Measurements from ENCODE around the gene SHFL.

The SHFL gene

DNA sequence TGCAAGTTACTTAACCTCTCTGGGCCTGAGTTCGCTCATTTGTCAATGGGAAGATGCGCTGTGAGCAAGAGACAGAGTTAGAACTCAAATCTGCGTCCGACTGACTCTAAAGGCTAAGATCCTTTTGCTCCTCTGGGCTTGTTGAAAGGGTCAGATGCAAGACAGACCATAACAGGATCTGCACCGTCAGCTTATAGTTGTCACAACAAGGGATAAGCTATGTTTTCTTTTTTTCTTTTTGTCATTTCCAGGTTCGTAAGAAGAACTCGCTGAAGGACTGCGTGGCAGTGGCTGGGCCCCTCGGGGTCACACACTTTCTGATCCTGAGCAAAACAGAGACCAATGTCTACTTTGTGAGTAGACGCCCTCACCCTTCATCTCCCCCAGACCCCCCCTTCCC is 21.1 kb downstream of the SHFL start:
- peaks cover 39% of the 10 kb centered on the region for H3K79me2 ChIP-seq (ENCODE audit: insufficient read depth, low read depth)
- peak overlapping the region; percentile 62 for H3K27ac ChIP-seq
- no peak overlapping the region for H2AFZ ChIP-seq (ENCODE audit: low read depth)
- peaks cover 57% of the 10 kb centered on the region for H3K4me1 ChIP-seq (ENCODE audit: low read depth, poor library complexity, severe bottlenecking)
- H3K27me3 ChIP-seq (ENCODE audit: insufficient read depth, low read depth): no peaks in the 10 kb centered on the region
- H3K4me2 ChIP-seq: peak overlapping the region; percentile 93
- no peak overlapping the region for H3K4me3 ChIP-seq (IDR thresholded peaks at IDR 0.05; ENCODE audit: insufficient read depth, low read depth, low read length)
- peaks cover 20% of the 10 kb centered on the region; the same call in 1 of the 2 replicates for H3K36me3 ChIP-seq (ENCODE audit: insufficient read depth)
- TF ChIP-seq CTCF (conservative IDR thresholded peaks at IDR 0.05; ENCODE audit: low read depth, low read length): no peak
- no peaks in the 10 kb centered on the region for H4K20me1 ChIP-seq (ENCODE audit: insufficient read depth)
- H3K9ac ChIP-seq: peak overlapping the region; percentile 89

DNA sequence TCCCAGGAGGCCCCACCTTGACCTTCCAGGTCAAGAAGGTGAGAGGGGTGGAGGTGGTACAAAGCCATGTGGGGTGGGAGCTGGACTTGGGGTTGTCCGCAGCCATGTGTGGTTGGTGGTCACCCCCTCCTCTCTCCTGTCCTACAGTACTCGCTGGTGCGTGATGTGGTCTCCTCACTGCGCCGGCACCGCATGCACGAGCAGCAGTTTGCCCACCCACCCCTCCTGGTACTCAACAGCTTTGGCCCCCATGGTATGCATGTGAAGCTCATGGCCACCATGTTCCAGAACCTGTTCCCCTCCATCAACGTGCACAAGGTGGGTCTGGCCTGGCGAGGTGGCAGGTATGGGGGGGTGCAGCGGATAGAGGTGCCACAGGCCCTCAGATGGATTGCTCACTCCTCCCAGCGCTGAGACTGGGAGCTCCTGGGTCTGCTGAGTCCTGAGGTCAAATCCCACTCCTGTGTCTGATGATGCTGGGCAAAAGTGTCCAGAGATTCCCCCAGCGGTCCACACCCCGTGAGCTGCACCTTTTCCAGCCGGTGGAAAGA is 21.8 kb downstream of the SHFL start:
- Histone ChIP-seq H3K4me2 (peak overlapping the region; percentile 93), H3K36me3 (ENCODE audit: insufficient read depth) (peaks cover 20% of the 10 kb centered on the region; the same call in 1 of the 2 replicates), H3K4me1 (ENCODE audit: low read depth, poor library complexity, severe bottlenecking) (peaks cover 63% of the 10 kb centered on the region), H3K27ac (no peak overlapping the region), H3K27me3 (ENCODE audit: insufficient read depth, low read depth) (no peaks in the 10 kb centered on the region), H2AFZ (ENCODE audit: low read depth) (no peak overlapping the region), H3K9ac (no peak overlapping the region; the same call in 1 of the 2 replicates), H3K4me3 (IDR thresholded peaks at IDR 0.05; ENCODE audit: insufficient read depth, low read depth, low read length) (no peak overlapping the region), H4K20me1 (ENCODE audit: insufficient read depth) (no peaks in the 10 kb centered on the region), H3K79me2 (ENCODE audit: insufficient read depth, low read depth) (peaks cover 39% of the 10 kb centered on the region)
- TF ChIP-seq CTCF (conservative IDR thresholded peaks at IDR 0.05; ENCODE audit: low read depth, low read length): no peak

DNA sequence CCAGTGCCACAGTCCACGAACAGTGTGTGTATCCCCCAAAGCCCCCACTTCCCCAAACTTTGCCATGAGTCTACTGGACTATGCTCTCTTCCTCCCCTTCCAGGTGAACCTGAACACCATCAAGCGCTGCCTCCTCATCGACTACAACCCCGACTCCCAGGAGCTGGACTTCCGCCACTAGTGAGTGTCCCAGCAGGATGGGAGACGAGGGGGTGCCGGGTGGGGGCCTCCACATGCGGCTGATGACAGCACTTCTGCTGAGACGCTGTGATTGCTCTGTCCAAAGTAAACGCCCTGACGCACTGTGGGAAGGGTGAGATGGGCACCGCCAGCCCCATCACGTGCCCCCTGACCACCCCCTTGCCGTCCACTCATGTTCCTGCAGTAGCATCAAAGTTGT is 23.4 kb downstream of the SHFL start:
- no peaks in the 10 kb centered on the region for H3K27me3 ChIP-seq (ENCODE audit: insufficient read depth, low read depth)
- no peak overlapping the region for H3K4me2 ChIP-seq
- no peak for TF ChIP-seq CTCF (conservative IDR thresholded peaks at IDR 0.05; ENCODE audit: low read depth, low read length)
- H3K4me3 ChIP-seq (IDR thresholded peaks at IDR 0.05; ENCODE audit: insufficient read depth, low read depth, low read length): no peak overlapping the region
- H3K79me2 ChIP-seq (ENCODE audit: insufficient read depth, low read depth): peaks cover 39% of the 10 kb centered on the region
- no peaks in the 10 kb centered on the region for H4K20me1 ChIP-seq (ENCODE audit: insufficient read depth)
- H3K9ac ChIP-seq: no peak overlapping the region
- peaks cover 20% of the 10 kb centered on the region; the same call in 1 of the 2 replicates for H3K36me3 ChIP-seq (ENCODE audit: insufficient read depth)
- no peak overlapping the region for H2AFZ ChIP-seq (ENCODE audit: low read depth)
- peaks cover 70% of the 10 kb centered on the region for H3K4me1 ChIP-seq (ENCODE audit: low read depth, poor library complexity, severe bottlenecking)
- H3K27ac ChIP-seq: no peak overlapping the region

DNA sequence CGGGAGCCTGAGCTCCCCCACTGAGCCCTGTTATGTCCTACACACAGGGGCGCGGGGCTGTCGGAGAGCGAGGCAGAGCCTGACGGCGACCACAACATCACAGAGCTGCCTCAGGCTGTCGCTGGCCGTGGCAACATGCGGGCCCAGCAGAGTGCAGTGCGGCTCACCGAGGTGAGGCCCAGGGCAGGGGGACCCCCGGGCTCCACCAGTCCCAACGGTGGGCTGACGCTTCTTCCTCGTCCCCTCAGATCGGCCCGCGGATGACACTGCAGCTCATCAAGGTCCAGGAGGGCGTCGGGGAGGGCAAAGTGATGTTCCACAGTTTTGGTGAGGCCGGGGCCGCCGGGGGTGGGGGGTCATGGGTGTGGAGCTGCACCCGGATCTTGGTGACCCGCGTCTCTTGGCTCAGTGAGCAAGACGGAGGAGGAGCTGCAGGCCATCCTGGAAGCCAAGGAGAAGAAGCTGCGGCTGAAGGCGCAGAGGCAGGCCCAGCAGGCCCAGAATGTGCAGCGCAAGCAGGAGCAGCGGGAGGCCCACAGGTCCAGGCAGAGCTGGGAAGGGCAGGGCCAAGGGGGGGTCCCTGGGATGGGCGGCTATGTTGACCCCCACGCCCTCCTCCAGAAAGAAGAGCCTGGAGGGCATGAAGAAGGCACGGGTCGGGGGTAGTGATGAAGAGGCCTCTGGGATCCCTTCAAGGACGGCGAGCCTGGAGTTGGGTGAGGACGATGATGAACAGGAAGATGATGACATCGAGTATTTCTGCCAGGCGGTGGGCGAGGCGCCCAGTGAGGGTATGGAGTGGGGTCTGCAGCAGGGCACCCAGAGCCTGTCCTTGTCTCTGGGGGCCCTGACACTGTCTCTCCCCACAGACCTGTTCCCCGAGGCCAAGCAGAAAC is 24.2 kb downstream of the SHFL start:
- H2AFZ ChIP-seq (ENCODE audit: low read depth): no peak overlapping the region
- H3K27ac ChIP-seq: no peak overlapping the region
- no peak overlapping the region for H3K9ac ChIP-seq
- TF ChIP-seq CTCF (conservative IDR thresholded peaks at IDR 0.05; ENCODE audit: low read depth, low read length): no peak
- no peak overlapping the region for H3K4me2 ChIP-seq
- H4K20me1 ChIP-seq (ENCODE audit: insufficient read depth): no peaks in the 10 kb centered on the region
- H3K36me3 ChIP-seq (ENCODE audit: insufficient read depth): peaks cover 20% of the 10 kb centered on the region; the same call in 1 of the 2 replicates
- H3K4me3 ChIP-seq (IDR thresholded peaks at IDR 0.05; ENCODE audit: insufficient read depth, low read depth, low read length): no peak overlapping the region
- H3K4me1 ChIP-seq (ENCODE audit: low read depth, poor library complexity, severe bottlenecking): peaks cover 70% of the 10 kb centered on the region
- H3K79me2 ChIP-seq (ENCODE audit: insufficient read depth, low read depth): peaks cover 39% of the 10 kb centered on the region
- H3K27me3 ChIP-seq (ENCODE audit: insufficient read depth, low read depth): no peaks in the 10 kb centered on the region
